ENCODE results near the gene NTRK3. TPM values are rescaled to one million over a fixed set of nuclear protein-coding genes. Genes with fewer than 3 reads are reported as not detected.

NTRK3 gene
- total RNA-seq, 1 donor from 2014 or later, result 6.4 TPM

DNA sequence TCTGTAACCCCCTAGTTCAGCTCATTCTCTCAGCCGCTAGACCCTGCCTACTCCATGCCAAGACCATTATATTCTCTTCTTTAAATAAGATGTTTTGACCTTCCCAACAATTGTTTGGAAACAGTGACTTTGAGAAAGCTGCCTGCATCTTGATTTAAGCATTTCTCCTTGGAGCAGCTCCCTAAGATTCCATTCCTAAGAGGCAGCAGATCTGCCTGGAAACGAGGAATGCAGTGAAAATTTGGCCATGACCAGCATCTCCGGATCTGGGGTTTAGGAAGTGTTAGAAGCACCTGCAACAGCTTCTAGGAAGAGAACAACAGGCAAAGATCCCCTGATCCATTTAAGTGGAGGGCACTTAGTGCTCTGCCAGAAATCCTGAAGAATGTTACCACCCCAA lies 235.7 kb downstream of the NTRK3 start:
- no peaks in the 10 kb centered on the region for H3K4me1 Mint-ChIP-seq (ENCODE audit: unreplicated experiment)
- peaks cover 4% of the 10 kb centered on the region for H3K36me3 Mint-ChIP-seq (ENCODE audit: low read depth, unreplicated experiment)
- H3K27ac Mint-ChIP-seq (ENCODE audit: unreplicated experiment), result no peak overlapping the region
- DNase-seq (ENCODE audit: low spot score), result no peak
- TF ChIP-seq, protein P1, sequence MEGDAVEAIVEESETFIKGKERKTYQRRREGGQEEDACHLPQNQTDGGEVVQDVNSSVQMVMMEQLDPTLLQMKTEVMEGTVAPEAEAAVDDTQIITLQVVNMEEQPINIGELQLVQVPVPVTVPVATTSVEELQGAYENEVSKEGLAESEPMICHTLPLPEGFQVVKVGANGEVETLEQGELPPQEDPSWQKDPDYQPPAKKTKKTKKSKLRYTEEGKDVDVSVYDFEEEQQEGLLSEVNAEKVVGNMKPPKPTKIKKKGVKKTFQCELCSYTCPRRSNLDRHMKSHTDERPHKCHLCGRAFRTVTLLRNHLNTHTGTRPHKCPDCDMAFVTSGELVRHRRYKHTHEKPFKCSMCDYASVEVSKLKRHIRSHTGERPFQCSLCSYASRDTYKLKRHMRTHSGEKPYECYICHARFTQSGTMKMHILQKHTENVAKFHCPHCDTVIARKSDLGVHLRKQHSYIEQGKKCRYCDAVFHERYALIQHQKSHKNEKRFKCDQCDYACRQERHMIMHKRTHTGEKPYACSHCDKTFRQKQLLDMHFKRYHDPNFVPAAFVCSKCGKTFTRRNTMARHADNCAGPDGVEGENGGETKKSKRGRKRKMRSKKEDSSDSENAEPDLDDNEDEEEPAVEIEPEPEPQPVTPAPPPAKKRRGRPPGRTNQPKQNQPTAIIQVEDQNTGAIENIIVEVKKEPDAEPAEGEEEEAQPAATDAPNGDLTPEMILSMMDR (IDR thresholded peaks at IDR 0.05; ENCODE audit: unreplicated experiment), result no peak
- H3K4me3 Mint-ChIP-seq (ENCODE audit: unreplicated experiment), result no peak overlapping the region
- peaks cover 5% of the 10 kb centered on the region for H3K27me3 Mint-ChIP-seq (ENCODE audit: unreplicated experiment)
- H3K9me3 Mint-ChIP-seq (ENCODE audit: unreplicated experiment), result no peaks in the 10 kb centered on the region

DNA sequence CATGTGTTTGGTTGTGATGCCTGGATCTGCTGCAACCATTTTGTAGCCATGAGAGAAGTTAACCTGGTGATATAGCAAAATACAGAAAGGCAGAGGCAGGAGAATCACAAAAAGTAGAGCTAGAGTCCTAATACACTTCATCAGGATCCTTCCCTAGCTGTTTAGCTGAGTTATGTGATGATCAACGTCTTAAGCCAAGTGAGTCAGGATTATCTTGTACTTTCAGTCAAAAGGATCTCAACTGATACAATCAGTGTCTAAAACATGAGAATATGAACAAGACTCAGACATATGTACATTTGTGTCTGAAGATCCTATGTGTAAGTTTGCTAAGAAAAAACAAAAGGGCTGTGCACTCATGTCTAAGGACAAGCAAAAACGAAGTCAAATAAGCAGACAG lies 236.9 kb downstream of the NTRK3 start:
- TF ChIP-seq, protein P1 (IDR thresholded peaks at IDR 0.05; ENCODE audit: unreplicated experiment), result no peak
- Mint-ChIP-seq H3K36me3 (ENCODE audit: low read depth, unreplicated experiment) (peaks cover 4% of the 10 kb centered on the region), H3K4me1 (ENCODE audit: unreplicated experiment) (peaks cover 5% of the 10 kb centered on the region), H3K27me3 (ENCODE audit: unreplicated experiment) (peaks cover 3% of the 10 kb centered on the region), H3K9me3 (ENCODE audit: unreplicated experiment) (no peaks in the 10 kb centered on the region), H3K27ac (ENCODE audit: unreplicated experiment) (no peak overlapping the region), H3K4me3 (ENCODE audit: unreplicated experiment) (no peak overlapping the region)
- DNase-seq (ENCODE audit: low spot score), result no peak

DNA sequence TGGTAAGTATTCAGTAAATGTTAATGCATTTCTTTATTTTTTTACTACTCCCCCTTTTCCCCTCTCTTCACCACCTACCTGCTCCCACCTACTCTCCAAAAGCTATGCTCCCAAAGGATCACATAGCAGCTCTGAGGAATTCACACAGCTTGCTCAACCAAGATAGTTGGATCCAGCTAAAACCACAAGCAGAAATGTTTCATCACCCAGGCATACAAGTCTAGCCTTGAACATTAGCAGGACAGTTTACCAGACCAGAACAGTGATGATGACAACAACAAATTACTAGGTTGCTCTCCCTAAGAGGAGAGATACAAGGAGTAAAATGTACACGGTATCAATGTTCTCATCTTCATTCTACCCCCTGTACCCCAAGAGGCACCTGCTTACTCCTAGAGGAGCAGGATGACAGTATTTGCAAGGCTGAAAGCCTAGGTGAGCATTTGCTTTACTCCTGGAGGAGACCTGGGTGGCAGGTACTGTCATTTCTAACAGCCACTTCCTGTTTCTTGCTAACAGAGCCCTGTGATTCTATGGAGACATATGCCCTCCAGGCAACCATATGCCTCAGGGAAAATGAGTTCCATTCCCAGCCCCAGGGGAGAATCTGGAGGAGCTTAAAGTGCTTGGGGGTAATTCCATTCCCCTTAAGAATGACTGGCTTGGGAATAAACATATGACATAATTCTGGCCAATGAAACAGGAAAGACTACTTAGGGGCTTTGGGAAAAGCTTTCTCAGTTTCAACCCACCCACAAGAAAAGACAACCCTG lies 237.5 kb downstream of the NTRK3 start:
- Mint-ChIP-seq H3K4me1 (ENCODE audit: unreplicated experiment) (peaks cover 5% of the 10 kb centered on the region), H3K4me3 (ENCODE audit: unreplicated experiment) (no peak overlapping the region), H3K9me3 (ENCODE audit: unreplicated experiment) (no peaks in the 10 kb centered on the region), H3K27ac (ENCODE audit: unreplicated experiment) (no peak overlapping the region), H3K36me3 (ENCODE audit: low read depth, unreplicated experiment) (peaks cover under 1% of the 10 kb centered on the region), H3K27me3 (ENCODE audit: unreplicated experiment) (peaks cover 3% of the 10 kb centered on the region)
- TF ChIP-seq, protein P1 (IDR thresholded peaks at IDR 0.05; ENCODE audit: unreplicated experiment), result no peak
- no peak for DNase-seq (ENCODE audit: low spot score)

DNA sequence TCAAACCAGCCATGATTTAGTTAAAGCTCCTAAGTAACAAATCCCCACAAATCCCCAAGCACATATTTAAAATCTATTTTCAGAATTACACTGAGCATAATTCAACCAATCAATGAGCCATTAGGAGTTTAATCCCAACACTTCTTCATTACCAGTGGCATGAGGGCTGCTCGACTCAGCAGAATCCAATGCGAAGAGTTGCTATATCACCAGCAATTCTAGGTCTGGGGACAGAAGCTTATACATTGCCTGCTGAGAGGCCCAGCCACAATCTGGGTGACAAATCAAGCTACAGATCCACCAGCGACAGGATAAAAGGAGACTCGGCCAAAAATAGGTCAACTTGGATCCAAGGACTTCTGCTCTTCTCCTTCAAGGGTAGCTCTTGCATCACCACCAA lies 238.8 kb downstream of the NTRK3 start:
- H3K4me1 Mint-ChIP-seq (ENCODE audit: unreplicated experiment), result peaks cover 5% of the 10 kb centered on the region
- no peaks in the 10 kb centered on the region for H3K9me3 Mint-ChIP-seq (ENCODE audit: unreplicated experiment)
- DNase-seq (ENCODE audit: low spot score), result no peak
- H3K4me3 Mint-ChIP-seq (ENCODE audit: unreplicated experiment), result no peak overlapping the region
- no peaks in the 10 kb centered on the region for H3K36me3 Mint-ChIP-seq (ENCODE audit: low read depth, unreplicated experiment)
- peaks cover 3% of the 10 kb centered on the region for H3K27me3 Mint-ChIP-seq (ENCODE audit: unreplicated experiment)
- TF ChIP-seq, protein P1 (IDR thresholded peaks at IDR 0.05; ENCODE audit: unreplicated experiment), result no peak
- H3K27ac Mint-ChIP-seq (ENCODE audit: unreplicated experiment), result no peak overlapping the region

DNA sequence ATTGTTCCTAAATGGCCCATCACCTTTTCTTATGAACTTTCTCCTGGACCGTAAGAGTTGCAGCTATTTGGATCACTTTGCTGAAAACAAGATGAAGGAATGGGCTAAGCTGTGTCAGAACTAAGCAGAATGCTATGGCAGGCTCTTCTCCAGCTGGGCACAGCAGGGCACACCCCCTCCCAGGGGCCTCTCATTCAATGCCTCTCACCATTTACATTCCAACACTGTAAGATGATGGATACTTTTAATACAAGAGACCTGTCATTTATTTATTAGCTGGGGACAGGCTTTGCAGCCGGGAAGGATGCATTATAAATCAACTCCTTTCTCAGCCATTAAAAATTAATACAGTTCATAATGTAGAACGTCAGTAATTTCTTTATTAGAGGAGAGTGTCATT lies 240.1 kb downstream of the NTRK3 start:
- H3K27ac Mint-ChIP-seq (ENCODE audit: unreplicated experiment), result no peak overlapping the region
- no peak overlapping the region for H3K4me3 Mint-ChIP-seq (ENCODE audit: unreplicated experiment)
- TF ChIP-seq, protein P1 (IDR thresholded peaks at IDR 0.05; ENCODE audit: unreplicated experiment), result no peak
- H3K9me3 Mint-ChIP-seq (ENCODE audit: unreplicated experiment), result no peaks in the 10 kb centered on the region
- peaks cover 7% of the 10 kb centered on the region for H3K4me1 Mint-ChIP-seq (ENCODE audit: unreplicated experiment)
- H3K27me3 Mint-ChIP-seq (ENCODE audit: unreplicated experiment), result peaks cover 1% of the 10 kb centered on the region
- DNase-seq (ENCODE audit: low spot score), result no peak
- no peaks in the 10 kb centered on the region for H3K36me3 Mint-ChIP-seq (ENCODE audit: low read depth, unreplicated experiment)

Data from endothelial cell (in vitro differentiated cells).